Immature natural killer cell (primary cell): ENCODE results near the gene SLC34A2. TPM values are rescaled to one million over a fixed set of nuclear protein-coding genes. Genes with fewer than 3 reads are reported as not detected.
"Not testable (repeated sequence)": the region's sequence is repeated elsewhere in the genome, so short reads cannot be mapped to it uniquely, and the experiment has no call there.

Experiments
- DNase-seq, 3 donors: peaks; one replicate each; pipeline ENCODE4 v3.0.0; 2022; ENCODE audit warnings: mixed read lengths in 1 of 3
- H3K27ac Mint-ChIP-seq, 6 donors: one replicate each; pipeline ENCODE4 v1.8.0; 2020; ENCODE audit warnings: mixed read lengths in 6 of 6, mild to moderate bottlenecking in 5 of 6, inconsistent platforms in 4 of 6, moderate library complexity in 3 of 6
- H3K27me3 Mint-ChIP-seq, 3 donors: one replicate each; pipeline ENCODE4 v1.8.0; 2020 to 2021; ENCODE audit warnings: low read depth in 3 of 3, mild to moderate bottlenecking in 3 of 3, mixed read lengths in 3 of 3, moderate library complexity in 3 of 3, inconsistent platforms in 1 of 3
- H3K36me3 Mint-ChIP-seq, 3 donors: one replicate each; pipeline ENCODE4 v1.8.0; 2020; ENCODE audit warnings: mixed read lengths in 3 of 3, inconsistent platforms in 2 of 3, mild to moderate bottlenecking in 2 of 3
- H3K4me1 Mint-ChIP-seq, 2 donors: one replicate each; pipeline ENCODE4 v1.8.0; 2020; ENCODE audit warnings: inconsistent platforms in 2 of 2, mild to moderate bottlenecking in 2 of 2, mixed read lengths in 2 of 2, moderate library complexity in 1 of 2
- H3K4me3 Mint-ChIP-seq, 5 donors: one replicate each; pipeline ENCODE4 v1.8.0; 2020; ENCODE audit warnings: mild to moderate bottlenecking in 5 of 5, mixed read lengths in 5 of 5, inconsistent platforms in 3 of 5, moderate library complexity in 3 of 5
- H3K9me3 Mint-ChIP-seq, 6 donors: one replicate each; pipeline ENCODE4 v1.8.0; 2020; ENCODE audit warnings: mild to moderate bottlenecking in 6 of 6, mixed read lengths in 6 of 6, inconsistent platforms in 4 of 6, moderate library complexity in 3 of 6
- polyA plus RNA-seq, 3 donors: library from polyadenylated mRNA; unstranded; fragments of 300-500 nt; fragmentation: Illumina TruSeq; gene quantifications; one replicate each; pipeline ENCODE4 v1.2.3, GENCODE V29; 2021

SLC34A2 gene
- polyA plus RNA-seq, 3 donors from 2014 or later: not detected

DNA sequence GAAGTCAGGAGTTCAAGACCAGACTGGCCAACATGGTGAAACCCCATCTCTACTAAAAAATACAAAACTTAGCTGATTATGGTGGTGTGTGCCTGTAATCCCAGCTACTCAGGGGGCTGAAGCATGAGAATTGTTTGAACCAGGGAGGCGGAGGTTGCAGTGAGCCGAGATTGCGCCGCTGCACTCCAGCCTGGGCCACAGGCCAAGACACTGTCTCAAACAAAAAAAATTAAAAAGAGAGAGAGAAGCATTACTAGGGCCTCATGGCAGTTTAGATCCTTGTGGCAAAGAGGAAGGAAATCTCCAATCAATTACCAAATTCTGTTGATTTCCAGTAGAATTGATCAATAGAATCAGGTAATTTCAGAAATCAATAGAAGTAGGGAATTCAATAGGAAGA lies 16.8 kb upstream of the SLC34A2 start:
- Mint-ChIP-seq H3K4me1 (peaks cover 11 to 16% of the 10 kb centered on the region in 2 donors), H3K27ac (no peak overlapping the region)

DNA sequence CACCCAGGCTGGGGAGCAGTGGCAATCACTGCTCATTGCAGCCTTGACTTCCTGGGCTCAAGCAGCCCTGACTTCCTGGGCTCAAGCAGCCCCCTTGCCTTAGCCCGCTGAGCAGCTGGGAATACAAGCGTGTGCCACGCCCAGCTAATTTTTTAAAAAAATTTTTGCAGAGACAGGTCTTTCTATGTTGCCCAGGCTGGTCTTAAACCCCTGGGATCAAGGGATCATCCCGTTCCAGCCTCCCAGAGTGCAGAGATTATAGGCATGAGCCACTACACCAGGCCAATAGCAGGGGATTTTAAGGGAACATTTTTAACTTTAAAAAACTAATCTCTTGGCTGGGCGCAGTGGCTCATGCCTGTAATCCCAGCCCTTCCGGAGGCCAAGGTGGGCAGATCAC lies 5.3 kb upstream of the SLC34A2 start:
- no peaks in the 10 kb centered on the region for H3K36me3 Mint-ChIP-seq
- H3K4me3 Mint-ChIP-seq: no peak overlapping the region
- H3K27ac Mint-ChIP-seq: no peak overlapping the region
- no peaks in the 10 kb centered on the region for H3K9me3 Mint-ChIP-seq
- H3K4me1 Mint-ChIP-seq: peaks cover 0 to 4% of the 10 kb centered on the region in 2 donors
- DNase-seq: no peak
- peaks cover 3 to 9% (median 6%) of the 10 kb centered on the region in 3 donors for H3K27me3 Mint-ChIP-seq

More for the DNA sequence above, 16.8 kb upstream of the SLC34A2 start:
- Mint-ChIP-seq H3K9me3 (peaks cover 0 to 2% (median 0%) of the 10 kb centered on the region in 6 donors), H3K36me3 (no peaks in the 10 kb centered on the region), H3K27me3 (peaks cover 6 to 10% (median 9%) of the 10 kb centered on the region in 3 donors), H3K4me3 (no peak overlapping the region)
- DNase-seq: no peak

DNA sequence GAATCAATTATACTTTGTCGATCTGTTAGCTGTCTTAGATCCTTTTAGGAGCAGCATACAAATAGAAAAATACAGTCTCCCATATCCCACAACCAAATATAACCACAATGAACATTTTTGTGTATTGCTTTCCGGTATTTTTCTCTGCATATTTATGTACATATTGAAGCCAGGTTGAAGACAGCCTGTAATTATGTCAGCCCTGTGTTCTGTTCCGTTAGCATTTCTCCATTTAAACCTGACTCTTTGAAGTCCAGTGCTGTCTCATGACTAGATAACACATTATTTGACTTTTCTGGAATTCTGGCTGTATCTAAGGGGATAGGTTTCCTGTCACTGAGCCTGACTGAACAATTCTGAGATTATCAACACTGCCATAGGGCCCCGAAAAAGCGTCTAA lies 4.0 kb upstream of the SLC34A2 start:
- H3K4me1 Mint-ChIP-seq: peaks cover 0 to 7% of the 10 kb centered on the region in 2 donors
- H3K36me3 Mint-ChIP-seq: no peaks in the 10 kb centered on the region
- H3K9me3 Mint-ChIP-seq: no peaks in the 10 kb centered on the region
- DNase-seq: no peak
- peaks cover 3 to 17% (median 8%) of the 10 kb centered on the region in 3 donors for H3K27me3 Mint-ChIP-seq
- no peak overlapping the region for H3K4me3 Mint-ChIP-seq
- H3K27ac Mint-ChIP-seq: no peak overlapping the region

DNA sequence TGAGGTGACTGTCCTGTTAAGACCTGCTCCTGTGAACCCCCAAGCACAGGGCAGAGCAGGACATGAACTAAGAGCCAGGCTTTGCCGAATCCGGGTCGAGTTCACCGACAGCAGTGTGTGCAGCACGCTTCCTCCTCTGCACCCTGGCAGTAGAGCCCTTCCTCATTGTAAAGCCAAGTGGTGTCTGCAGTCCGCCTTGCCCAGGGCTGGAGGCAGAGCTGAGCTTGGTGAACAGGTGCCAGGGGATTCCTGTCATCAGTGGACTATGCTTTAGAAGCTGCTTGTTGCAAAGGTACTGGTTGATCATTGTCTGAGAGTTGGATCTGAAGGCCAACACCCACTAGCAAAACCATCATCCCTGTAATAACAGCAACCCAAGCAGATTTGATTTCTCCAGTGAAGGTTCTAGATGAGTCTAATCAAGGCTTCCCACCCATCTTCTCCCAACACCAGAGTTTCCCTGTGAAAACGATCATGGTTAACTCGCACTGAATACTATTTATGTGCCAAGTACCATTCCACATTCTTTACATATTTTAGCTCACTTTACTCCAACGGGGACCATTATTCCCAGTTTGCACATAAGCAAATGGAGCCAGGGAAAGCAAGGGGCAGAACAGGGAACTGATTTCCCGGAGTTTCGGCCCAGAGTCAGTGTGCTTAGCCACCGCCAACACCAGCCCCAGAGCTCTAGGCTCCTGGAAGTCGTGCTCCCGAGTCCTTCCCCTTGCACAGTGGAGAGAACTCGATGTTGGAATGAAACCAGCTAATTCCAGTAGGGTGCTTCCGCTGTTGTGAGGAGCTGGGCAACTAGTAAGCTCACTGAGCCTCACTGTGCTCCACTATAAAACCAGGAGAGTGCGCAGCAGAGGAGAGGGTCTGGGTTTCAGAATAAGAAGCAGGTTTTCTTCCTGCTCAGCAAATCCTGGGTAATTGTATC lies 1.4 kb upstream of the SLC34A2 start:
- Mint-ChIP-seq H3K27me3 (peaks cover 3 to 14% (median 14%) of the 10 kb centered on the region in 3 donors), H3K36me3 (no peaks in the 10 kb centered on the region), H3K4me1 (peaks cover 0 to 7% of the 10 kb centered on the region in 2 donors), H3K27ac (no peak overlapping the region), H3K4me3 (no peak overlapping the region), H3K9me3 (no peaks in the 10 kb centered on the region)
- no peak for DNase-seq

DNA sequence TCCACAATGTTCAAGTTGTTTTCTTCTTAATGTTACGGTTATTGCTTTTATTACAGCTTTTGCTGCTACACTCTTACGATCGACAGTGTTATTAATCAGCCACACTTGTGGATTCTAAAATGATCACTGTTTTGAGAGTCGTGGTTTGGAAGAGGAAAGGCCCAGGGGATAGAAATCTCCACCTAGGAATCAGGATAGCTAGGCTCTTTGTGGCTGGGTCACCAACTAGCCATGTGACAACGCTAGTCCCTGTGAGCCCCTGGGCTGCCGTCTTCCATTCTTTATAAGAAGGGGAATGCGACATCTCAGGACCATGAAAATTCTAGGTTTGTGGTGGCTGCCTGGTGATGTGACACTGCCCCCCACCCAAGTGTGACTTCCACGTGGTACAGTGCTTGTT lies 380 bp downstream of the SLC34A2 start:
- Mint-ChIP-seq H3K36me3 (no peaks in the 10 kb centered on the region), H3K9me3 (no peaks in the 10 kb centered on the region), H3K4me3 (no peak overlapping the region), H3K27me3 (peaks cover 7 to 14% (median 14%) of the 10 kb centered on the region in 3 donors), H3K4me1 (peaks cover 0 to 7% of the 10 kb centered on the region in 2 donors), H3K27ac (no peak overlapping the region)
- no peak for DNase-seq

DNA sequence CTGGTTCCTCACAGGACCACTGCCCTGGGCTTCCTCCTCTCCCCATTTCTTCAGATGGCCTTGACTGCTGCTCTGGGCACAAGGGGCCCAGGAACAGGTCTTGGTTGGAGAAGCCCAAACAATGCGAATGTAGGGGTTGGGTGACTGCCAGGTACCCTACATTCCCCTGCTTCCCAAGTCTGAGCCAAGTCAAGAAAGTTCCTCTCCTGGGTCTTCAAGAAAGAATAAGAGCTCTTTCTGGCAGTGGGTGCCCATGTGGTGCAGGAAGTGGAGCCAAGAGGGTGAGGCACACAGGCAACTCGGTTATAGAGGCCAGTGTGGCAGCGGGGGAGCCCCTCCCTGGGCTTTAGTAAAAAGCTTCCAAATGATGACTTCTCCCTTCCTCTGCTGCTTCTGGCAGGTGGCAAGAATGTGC lies 2.7 kb downstream of the SLC34A2 start:
- Mint-ChIP-seq H3K4me3 (no peak overlapping the region), H3K27me3 (peaks cover 5 to 13% (median 12%) of the 10 kb centered on the region in 3 donors), H3K4me1 (peaks cover 0 to 10% of the 10 kb centered on the region in 2 donors), H3K9me3 (peaks cover 0 to 1% (median 0%) of the 10 kb centered on the region in 6 donors), H3K27ac (no peak overlapping the region), H3K36me3 (no peaks in the 10 kb centered on the region)
- DNase-seq: no peak

DNA sequence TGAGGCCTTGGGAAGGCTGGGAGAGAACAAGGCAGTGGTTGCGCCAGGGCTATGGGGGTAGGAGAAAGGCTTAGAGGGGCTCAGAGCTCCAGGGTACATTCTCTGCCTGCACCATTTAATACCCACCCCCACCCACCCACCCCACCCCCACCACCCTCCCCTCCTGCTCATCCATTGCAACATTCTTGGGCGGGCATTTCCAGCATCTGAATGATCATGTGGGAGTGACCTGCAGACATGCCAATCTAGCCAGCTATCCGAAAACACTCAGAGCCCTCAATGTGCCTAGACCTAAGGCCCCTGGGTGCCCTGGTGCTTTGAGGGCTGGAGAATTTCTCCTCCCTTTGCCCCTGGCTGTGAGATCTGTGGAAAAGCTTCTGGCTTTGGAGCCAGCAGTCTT lies 3.1 kb downstream of the SLC34A2 start:
- Mint-ChIP-seq H3K27me3 (peaks cover 5 to 13% (median 11%) of the 10 kb centered on the region in 3 donors), H3K4me3 (no peak overlapping the region), H3K27ac (no peak overlapping the region), H3K9me3 (peaks cover 0 to 1% (median 0%) of the 10 kb centered on the region in 6 donors), H3K4me1 (peaks cover 0 to 10% of the 10 kb centered on the region in 2 donors), H3K36me3 (no peaks in the 10 kb centered on the region)
- no peak for DNase-seq

DNA sequence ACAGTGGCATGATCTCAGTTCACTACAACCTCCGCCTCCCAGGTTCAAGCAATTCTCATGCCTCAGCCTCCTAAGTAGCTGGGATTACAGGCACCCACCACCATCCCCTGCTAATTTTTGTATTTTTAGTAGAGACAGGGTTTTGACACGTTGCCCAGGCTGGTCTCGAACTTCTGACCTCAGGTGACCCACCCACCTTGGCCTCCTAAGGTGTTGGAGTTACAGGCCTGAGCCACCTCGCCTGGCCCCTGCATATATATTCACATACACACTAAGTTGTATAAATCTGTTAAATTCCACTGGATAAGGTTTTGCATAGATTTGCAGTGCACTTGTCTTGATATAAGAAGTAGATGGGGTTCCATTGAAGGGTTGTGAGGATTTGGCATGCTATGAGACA lies 5.8 kb downstream of the SLC34A2 start:
- not testable (repeated sequence) for H3K4me1 Mint-ChIP-seq, DNase-seq, H3K36me3 Mint-ChIP-seq, H3K27ac Mint-ChIP-seq, H3K27me3 Mint-ChIP-seq, H3K9me3 Mint-ChIP-seq, H3K4me3 Mint-ChIP-seq

DNA sequence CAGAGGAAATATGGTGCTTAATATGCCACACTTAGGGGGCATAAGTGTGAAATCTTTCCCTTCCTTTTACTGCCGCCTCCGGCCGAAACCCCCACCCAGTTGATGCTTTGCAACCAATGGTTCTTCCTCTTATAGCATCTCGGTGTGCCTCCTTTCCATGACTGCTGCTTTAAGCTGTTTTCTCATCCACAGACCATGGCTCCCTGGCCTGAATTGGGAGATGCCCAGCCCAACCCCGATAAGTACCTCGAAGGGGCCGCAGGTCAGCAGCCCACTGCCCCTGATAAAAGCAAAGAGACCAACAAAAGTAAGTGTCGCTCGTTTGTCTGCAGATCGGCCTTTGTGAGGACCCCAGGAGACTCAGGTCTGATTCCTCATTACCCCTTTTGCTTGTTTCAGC lies 6.7 kb downstream of the SLC34A2 start:
- no peak for DNase-seq
- Mint-ChIP-seq H3K4me1 (peaks cover 0 to 3% of the 10 kb centered on the region in 2 donors), H3K36me3 (no peaks in the 10 kb centered on the region), H3K4me3 (no peak overlapping the region), H3K9me3 (peaks cover 0 to 1% (median 0%) of the 10 kb centered on the region in 6 donors), H3K27ac (no peak overlapping the region), H3K27me3 (peaks cover 3 to 8% (median 3%) of the 10 kb centered on the region in 3 donors)

DNA sequence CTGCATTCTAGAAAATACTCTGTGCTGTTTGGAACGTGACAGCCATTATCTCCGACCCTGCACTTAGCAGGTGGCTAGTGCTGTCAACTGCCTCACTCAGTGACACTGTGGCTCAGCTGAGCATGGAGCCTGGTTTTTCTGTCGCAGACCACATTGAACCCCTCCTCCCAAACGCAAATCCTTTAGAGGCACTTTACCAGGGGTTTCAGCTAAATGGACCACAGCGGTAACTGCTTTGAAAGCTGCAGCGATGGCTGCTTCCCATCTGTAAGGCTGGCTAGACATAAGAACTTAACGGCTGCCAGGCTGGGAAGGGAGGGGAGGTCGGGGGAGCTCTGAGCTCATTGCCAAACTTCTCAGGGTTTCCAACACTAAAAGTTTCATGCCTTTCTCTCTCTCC lies 8.1 kb downstream of the SLC34A2 start:
- H3K27ac Mint-ChIP-seq: no peak overlapping the region
- peaks cover 0 to 1% (median 0%) of the 10 kb centered on the region in 6 donors for H3K9me3 Mint-ChIP-seq
- peaks cover 0 to 3% of the 10 kb centered on the region in 2 donors for H3K4me1 Mint-ChIP-seq
- peaks cover 3 to 8% (median 3%) of the 10 kb centered on the region in 3 donors for H3K27me3 Mint-ChIP-seq
- no peak for DNase-seq
- H3K4me3 Mint-ChIP-seq: no peak overlapping the region
- no peaks in the 10 kb centered on the region for H3K36me3 Mint-ChIP-seq

DNA sequence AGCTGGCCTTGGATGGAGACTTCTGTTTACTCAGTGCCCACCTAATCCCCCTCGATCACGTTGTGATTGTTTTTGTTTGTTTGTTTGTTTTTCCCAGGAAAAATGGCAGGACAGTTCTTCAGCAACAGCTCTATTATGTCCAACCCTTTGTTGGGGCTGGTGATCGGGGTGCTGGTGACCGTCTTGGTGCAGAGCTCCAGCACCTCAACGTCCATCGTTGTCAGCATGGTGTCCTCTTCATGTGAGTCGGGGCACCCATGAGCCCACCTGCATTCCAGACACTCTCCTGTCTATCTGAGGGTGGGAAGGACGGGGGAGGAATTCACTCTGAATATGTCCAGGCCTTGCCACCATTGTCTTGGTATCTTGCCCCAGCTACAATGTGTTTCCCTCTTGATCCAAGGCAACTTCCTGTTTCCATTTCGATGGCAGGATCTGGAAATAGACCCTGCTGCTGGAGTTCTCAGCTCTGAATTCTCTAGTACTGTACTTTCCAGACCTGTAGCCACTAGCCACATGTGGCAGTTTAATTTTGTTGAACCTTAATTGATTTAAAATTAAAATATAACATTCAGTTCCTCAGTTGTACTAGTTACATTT lies 10.5 kb downstream of the SLC34A2 start:
- Mint-ChIP-seq H3K4me3 (no peak overlapping the region), H3K9me3 (peaks cover 0 to 1% (median 0%) of the 10 kb centered on the region in 6 donors), H3K36me3 (no peaks in the 10 kb centered on the region), H3K4me1 (peaks cover 0 to 3% of the 10 kb centered on the region in 2 donors), H3K27me3 (peaks cover 0 to 8% (median 3%) of the 10 kb centered on the region in 3 donors), H3K27ac (no peak overlapping the region)
- DNase-seq: no peak

DNA sequence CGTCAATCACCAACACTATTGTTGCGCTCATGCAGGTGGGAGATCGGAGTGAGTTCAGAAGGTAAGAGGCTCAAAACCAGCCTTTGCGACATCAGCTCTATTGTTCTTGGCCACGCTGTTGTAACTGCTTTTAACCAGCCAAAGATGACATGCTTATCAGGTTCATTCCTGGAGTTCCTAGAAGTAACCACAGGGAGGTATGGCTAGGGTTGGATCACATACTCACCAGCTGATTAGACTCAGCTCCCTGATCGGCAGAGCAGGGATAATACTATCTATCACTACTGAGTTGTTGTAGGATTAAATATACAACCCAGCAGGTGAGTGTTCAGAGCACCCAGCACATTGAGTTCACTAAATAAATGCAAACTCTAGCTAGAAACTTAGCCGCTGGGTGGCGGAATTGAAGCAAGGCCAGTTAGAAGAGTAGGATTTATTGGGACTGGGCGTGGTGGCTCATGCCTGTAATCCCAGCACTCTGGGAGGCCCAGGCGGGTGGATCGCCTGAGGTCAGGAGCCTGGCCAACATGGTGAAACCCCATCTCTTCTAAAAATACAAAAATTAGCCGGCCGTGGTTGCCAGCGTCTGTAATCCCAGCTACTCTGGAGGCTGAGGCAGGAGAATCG lies 12.4 kb downstream of the SLC34A2 start:
- no peak for DNase-seq
- Mint-ChIP-seq H3K27ac (no peak overlapping the region), H3K36me3 (no peaks in the 10 kb centered on the region), H3K9me3 (no peaks in the 10 kb centered on the region), H3K4me1 (no peaks in the 10 kb centered on the region), H3K4me3 (no peak overlapping the region), H3K27me3 (peaks cover 0 to 8% (median 6%) of the 10 kb centered on the region in 3 donors)

DNA sequence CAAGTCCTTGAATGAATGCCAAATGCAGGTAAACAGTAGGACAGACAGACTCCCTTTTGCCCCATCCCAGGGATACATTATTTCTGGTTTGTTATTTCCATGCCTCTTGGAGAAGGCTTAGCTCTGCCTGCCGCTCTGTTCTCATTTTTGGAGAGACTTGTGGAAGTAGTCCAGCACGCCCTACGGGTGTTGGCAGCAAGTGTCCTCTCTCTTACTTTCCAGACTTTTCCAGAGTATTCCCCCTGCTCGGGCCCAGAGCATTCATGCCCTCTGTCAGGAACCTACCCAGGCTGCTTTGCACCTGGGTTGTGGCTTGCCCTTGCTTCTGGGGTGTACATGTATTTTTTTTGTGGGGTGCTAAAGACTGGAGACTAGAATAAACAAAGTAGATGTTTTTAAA lies 15.3 kb downstream of the SLC34A2 start:
- no peaks in the 10 kb centered on the region for H3K9me3 Mint-ChIP-seq
- no peaks in the 10 kb centered on the region for H3K36me3 Mint-ChIP-seq
- DNase-seq: no peak

DNA sequence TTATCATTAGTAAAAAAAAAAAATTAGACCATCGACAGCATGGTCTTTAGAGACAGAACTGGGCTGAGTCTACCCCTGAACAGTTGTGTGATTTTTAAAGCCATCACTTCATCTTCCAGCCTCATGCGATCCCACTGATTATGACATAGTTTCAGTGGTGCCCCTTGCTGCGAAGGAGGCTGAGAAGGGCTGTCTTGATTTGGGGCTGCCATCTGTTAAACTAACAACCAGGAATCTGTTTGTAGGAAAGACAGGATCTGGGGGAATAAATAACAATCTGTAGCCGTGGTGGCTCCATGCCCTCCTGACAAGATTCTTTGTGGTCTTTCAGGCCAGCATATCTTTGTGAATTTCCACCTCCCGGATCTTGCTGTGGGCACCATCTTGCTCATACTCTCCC lies 17.1 kb downstream of the SLC34A2 start:
- H3K4me1 Mint-ChIP-seq: no peaks in the 10 kb centered on the region
- peaks cover 0 to 6% (median 0%) of the 10 kb centered on the region in 3 donors for H3K27me3 Mint-ChIP-seq
- DNase-seq: no peak
- no peaks in the 10 kb centered on the region for H3K36me3 Mint-ChIP-seq
- H3K4me3 Mint-ChIP-seq: no peak overlapping the region
- no peaks in the 10 kb centered on the region for H3K9me3 Mint-ChIP-seq
- no peak overlapping the region for H3K27ac Mint-ChIP-seq

More for the DNA sequence above, 15.3 kb downstream of the SLC34A2 start:
- Mint-ChIP-seq H3K4me3 (no peak overlapping the region), H3K4me1 (no peaks in the 10 kb centered on the region), H3K27ac (no peak overlapping the region), H3K27me3 (peaks cover 0 to 6% (median under 1%) of the 10 kb centered on the region in 3 donors)
